Left hindlimb (tissue), 1 donor: Measurements from ENCODE around the gene GAD2.

ENCODE experiments used
- DNase-seq: peaks from one replicate; pipeline ENCODE4 v3.0.0-alpha.2; 2018

GAD2 gene

DNA sequence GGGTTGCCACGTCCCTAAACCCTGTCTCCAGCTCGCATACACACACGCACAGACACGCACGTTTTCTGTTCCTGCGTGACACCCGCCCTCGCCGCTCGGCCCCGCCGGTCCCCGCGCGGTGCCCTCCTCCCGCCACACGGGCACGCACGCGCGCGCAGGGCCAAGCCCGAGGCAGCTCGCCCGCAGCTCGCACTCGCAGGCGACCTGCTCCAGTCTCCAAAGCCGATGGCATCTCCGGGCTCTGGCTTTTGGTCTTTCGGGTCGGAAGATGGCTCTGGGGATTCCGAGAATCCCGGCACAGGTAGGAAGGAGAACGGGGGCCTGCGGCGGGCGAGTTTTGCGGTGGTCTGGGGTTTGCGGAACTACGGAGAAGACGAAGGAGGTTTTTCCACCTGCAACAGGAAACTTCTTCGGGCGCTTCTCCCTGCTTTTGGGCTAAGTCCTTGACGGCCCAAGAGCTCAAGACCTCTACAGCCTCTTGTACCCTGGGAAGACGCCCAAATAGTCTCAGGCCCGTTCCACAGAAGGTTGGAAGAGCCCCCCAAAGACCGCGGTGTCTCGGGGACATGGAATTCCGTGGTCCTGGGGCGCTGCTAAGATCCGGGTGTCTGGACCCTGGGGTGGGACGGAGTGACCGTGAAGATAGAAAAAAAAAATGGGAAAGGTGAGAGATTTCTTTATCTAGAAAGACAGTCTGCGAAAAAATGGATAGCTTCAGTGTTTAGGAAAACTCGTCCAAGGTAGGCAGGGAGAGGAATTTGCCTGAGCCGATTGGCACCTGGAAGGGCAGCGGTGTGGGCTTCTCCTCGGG lies at the start of gene GAD2:
GAD2 (plus strand) TSS at position 190 of the 811 bp plus-strand sequence; CDS start at position 226, 36 bp downstream.
- DNase-seq, result no peak

DNA sequence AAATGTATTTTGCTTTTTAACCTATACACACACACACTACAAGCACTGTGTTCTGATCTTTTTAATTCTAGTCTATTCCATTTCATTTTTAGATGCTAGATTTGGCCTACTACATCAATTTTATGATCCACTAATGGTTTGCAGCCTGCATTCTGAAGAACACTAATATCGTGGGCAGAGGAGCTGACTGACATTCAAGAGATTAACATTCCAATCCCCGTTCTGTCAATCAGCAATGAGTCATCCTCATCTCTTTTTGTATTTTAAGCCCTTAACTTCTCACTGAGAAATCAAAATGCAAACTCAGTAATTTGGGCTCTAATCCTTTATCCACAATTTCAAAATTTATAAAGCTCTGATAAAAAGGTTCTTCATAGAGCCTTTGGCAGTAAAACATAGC lies 47.1 kb upstream of the GAD2 start:
- no peak for DNase-seq

DNA sequence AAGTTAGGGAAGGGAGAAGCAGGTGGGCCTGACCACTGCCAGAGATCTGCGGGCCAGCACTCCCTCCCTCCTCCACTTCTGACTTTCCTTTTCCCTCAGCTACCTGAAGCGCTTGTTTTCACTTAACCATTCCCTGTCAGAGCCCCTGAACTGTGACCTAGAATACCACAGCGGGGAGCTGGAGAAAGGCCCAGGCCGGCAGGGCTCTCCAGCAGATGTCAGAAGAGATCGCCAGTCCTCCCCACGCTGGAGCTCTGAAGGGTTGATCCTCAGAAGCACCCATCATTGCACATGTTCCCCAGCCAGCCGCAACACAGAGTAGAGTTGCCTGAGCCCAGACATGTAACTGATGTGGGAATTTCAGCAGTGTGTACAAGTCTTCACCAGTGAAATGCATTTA lies 44.4 kb upstream of the GAD2 start:
- DNase-seq, result no peak

DNA sequence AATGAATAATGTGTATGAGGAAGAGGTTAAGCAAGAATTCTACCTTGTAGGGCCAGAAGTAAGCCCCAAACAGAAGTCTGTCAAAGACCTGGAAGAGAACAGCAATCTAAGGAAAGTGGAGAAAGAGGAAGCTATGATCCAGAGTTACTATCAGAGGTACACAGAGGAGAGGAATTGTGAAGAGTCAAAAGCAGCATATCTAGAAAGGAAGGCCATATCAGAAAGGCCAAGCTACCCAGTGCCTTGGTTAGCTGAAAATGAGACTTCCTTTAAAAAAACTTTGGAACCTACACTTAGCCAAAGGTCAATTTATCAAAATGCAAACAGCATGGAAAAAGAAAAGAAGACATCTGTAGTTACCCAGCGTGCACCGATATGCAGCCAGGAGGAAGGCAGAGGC lies 42.7 kb upstream of the GAD2 start:
- DNase-seq, result no peak

DNA sequence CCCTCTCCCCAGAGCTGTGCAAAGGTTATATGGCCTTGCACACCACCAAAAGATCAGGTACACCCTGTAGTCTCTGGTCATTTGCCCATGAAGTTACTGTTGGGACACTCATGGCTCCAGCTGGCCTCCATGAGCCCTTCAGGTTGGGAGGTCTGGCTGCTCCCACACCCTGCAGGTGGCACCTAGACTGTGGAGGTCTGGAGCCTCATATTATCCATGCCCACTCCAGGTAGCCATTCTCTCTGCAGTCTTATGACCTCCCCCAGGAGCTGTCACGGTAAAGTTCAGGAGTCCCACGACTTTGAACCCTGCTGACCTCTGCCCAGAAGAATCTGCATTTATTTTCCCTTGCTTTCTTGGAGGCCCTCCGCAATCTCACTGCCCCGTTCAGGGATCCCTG lies 39.2 kb upstream of the GAD2 start:
- no peak for DNase-seq

DNA sequence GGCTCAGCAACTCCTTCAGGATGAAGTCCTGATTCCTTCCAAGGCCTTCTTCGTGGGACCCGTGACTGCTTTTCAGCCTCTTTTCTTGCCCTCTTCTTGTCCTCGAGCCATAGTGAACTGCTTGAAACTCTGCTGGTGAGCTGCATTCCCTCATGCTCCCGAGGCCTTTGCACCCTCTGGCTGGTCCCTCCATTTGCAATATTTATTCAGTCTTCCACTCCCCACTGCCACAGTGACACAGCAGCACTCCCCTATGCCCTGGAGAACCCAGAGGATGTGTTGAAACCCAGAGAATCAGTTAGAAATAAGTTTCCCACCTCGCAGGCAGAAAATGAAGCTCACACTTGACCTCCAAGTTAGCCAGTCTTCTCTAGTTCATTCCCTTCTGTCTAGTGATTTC lies 22.3 kb upstream of the GAD2 start:
- DNase-seq, result no peak

DNA sequence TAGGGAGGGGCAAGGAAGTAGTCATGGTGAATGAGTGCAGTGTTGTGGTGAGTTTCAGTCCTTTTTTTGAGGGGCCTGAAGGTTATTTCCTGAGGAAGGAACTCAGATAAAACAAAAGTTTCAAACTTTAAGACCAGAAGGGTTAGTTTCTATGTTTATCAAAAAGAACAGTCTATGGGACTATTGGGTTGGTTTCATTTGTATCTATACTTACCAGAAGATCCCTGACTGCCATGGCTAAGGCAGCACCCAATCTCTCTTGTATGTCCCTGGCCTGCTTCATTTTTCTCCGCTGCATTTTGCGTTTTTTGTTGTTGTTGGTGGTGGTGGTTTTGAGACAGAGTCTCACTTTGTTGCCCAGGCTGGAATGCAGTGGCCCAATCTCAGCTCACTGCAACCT lies 19.3 kb upstream of the GAD2 start:
- DNase-seq, result no peak

DNA sequence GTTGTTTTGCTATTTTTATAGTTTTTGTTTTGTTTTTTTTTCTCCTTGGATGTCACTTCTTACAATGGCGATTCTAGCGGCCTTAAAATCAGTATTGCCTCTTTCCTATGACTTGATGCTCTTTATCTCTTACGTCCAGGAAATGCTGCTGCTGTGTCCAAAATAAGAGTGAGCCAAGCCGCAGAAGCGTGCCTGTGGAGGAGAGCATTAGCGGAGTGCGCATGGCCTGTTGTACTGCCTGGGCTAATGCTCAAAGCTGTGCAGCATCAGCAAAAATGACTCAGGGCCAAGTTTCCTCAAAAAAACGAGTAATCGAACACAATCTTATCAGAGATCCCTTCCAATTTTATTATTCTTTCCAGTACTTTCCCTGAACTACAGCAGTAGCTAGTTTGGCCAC lies 18.5 kb upstream of the GAD2 start:
- no peak for DNase-seq

DNA sequence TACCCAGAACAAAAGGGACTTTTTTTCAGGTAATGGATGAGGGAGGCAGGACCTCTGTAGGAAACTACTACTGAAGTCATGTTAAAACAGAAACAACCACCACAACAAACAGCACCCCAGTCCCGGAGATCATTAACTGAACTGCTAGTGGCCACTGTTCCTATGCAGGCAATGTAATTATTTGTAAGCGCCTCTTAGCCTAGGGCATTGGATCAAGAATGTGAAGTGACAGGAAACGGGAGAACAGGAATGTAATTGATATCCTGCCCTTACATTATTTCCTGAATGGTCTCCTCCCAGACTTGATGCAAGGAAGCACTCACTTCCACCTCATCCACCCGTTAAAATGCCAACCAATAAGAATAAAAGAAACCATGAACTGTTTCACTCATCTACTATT lies 16.7 kb upstream of the GAD2 start:
- DNase-seq, result no peak

DNA sequence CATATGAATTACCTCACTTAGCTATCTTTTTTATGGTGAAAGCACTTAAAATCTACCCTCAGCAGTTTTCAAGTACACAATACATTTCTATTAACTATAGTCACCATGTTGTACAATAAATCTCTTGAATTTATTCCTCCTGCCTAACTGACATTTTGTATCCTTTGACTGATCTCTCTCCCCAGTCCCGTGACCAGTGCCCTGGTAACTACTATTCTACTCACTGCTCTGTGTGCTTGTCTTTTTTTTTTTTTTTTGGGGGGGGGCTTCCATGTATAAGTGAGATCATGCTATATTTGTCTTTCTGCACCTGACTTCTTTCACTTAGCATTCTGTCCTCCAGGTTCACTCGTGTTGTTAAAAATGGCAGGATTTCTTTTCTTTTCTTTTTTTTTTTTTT lies 11.4 kb upstream of the GAD2 start:
- DNase-seq, result no peak

DNA sequence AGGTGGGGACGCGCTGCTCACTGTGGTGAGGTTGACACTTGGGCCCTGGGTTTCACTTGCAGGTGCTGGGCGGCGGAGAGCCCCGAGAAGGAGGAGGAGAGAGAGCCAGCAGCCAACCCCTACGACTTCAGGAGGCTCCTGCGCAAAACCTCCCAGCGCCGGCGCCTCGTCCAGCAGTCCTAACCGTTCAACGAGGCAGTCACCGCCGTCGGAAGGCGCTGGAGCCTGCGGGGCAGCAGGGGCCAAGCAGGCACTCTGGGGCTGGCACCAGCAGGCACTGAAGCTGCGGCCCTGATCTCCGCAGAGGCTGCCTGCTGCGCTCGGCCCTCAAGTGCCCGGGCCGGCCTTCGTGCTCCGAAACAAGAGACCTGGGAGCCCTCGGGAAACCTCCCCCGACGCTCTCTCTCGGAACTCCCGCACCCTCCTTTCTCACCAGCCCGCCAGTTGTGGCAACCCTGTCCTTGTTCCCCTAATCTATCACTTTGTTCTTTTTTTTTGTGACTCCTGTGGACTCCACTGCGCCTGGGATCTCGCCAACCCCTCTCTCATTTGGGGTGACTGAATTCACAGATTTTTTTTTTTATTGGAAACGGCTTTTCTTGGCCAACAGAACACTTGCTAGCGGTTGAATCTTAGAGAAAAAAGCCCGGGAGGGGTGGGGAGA lies 4.7 kb upstream of the GAD2 start:
- no peak for DNase-seq

DNA sequence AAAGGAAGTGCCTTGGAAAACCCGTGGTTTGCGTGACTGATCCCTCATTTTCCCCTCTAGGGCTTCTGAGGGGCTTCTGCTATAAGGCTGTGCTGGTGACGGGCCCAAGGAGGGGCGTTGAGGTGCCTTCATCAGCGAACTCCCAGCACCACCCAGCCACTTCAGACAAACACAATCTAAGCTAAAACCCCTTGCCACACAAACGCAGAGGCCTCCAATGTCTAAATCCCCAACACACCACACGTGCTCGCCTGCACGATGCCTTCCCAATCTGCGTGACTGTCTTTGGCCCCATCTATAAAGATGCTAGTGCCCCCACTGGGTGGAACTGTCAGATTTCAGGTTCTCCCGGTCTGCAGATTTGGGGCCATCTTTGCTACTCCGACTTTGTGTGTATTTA lies 4.1 kb upstream of the GAD2 start:
- DNase-seq, result no peak

DNA sequence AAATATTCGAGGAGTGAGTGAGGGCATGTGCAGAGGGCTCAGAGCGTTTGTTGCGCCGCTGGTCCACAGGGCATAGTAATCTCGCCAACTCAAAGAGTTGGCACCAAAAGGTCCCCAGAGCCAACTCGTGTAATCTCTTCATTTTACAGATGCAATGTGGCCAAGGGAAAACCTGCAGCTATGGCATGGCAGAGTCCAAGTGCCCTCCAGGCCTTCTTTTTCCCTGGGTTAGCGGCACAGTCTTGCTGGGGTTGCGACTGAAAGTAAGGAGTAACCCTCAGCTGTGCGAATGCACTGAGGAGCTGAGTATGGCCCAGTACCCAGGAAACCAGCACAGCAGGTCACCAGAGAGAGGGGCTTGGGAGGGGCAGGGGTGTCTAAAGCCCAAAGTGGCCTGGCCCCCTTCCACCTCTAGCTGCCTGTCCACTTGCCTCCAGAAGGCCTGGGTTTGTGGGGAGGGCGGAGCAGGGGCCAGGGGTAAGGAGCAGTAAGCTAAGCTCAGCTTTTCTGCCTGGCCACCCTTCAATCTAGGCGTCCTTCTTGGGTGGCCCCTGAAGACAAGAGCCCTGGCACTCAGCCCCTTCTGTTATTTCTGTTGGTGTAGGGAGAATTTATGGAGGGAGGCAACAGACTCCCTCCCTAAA lies 3.3 kb upstream of the GAD2 start:
- DNase-seq, result no peak

DNA sequence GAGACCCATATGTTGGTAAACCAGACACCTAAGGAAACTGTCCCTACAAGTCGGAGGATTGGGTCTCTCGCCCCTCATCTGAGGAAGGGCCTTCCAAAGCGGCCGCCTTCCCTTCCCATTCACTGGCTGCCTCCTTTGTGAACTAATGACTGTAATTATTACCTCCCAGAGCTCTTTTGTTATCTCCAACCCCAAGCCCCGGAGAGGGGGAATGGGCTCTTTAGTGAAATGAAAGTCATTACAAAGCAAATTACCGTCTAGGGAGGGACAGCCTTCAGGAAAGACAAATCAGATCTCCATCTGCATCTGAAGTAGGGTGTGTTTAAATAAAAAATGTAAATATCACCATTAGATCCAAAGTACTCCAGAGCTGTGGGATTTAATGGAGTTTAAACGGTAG lies 2.6 kb upstream of the GAD2 start:
- DNase-seq, result no peak

DNA sequence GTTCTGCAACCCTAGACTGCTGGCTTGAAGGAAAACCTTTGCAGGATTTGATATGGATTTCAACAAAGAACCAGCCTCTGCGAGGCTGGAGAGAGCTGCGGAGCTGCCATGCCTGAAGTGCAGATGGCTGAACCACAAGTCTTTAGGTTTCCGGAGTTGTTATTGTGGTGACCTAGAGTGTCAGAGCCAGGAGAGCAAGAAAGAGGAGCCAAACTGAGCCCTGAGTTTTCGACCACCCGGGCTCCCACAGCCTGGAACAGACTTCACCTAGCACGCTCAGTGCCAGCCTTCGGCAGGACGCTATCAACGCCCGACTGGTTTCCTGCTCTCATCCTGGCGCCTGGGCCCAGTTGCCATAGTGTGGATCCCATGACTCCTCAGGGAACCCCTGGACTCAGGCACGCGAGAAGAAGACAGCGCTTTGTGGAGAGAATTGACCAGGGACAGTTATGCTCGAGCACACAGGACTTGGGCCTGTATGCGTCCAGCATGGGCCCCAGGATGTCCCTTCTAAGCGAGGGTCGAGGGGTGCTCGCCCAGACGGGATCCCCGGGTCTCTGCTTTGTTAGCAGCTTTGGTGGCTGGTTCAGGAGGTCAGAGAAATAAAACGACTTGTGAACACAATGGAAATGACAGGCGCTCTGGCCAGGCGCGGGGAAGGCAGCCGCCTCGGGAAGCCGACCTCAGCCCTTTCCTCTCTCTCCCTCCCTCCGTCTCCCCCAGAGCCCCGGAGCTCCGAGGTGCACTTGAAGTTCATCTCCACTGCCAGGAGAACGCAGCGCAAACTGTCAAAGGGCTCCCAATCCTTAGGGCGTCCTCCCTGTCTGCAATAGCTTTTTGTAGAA lies 1.8 kb upstream of the GAD2 start:
- no peak for DNase-seq

DNA sequence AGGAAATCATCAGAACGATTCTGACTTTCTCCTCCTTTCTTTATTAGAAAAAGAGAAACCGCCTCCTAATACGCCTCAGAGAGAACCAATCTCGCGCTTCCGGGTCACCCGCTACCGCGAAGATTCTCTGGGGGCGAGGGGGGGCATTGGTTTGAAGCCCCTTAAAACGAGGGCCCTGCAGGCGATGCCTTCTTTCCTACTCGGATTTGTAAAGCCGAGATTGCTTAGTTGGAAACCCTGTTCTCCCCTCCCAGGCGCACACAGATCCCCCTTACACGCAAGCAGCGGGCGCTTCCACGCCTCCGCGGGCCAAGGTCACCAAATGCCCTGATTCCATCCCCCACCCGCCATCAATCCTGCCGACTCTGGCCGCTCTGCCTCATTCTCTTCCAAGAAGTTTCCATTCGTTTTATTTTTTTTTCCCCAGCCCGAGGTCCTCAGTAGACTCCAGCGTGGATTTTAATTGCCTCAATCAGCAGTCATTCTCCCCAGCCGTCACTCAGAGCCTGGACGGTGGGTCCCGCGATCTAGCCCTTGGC lies 1.1 kb upstream of the GAD2 start:
- DNase-seq, result no peak

DNA sequence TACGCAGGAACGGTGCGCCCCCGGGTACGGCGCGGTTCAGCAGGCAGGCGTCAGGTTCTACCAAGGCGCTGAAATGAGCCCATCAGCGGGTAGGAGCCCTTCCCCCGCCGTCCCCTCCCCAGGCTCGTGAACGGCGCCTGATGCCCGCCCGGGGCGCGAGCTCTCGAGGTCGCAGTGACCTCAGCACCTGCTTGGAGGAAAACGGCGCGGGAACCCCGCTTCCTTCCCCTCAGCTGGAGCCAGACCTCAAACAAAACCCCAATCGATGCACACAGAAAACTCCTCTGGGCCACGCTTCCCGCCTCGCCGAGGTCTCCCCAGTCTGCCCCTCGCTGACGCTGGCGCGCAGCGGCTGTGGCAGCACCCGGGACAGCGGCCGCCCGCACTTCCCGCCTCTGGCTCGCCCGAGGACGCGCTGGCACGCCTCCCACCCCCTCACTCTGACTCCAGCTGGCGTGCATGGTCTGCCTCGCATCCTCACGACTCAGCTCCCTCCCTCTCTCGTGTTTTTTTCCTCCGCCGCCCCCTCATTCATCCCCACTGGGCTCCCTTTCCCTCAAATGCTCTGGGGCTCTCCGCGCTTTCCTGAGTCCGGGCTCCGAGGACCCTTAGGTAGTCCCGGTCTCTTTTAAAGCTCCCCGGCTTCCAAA lies 514 bp upstream of the GAD2 start:
- peak; percentile 77 for DNase-seq

DNA sequence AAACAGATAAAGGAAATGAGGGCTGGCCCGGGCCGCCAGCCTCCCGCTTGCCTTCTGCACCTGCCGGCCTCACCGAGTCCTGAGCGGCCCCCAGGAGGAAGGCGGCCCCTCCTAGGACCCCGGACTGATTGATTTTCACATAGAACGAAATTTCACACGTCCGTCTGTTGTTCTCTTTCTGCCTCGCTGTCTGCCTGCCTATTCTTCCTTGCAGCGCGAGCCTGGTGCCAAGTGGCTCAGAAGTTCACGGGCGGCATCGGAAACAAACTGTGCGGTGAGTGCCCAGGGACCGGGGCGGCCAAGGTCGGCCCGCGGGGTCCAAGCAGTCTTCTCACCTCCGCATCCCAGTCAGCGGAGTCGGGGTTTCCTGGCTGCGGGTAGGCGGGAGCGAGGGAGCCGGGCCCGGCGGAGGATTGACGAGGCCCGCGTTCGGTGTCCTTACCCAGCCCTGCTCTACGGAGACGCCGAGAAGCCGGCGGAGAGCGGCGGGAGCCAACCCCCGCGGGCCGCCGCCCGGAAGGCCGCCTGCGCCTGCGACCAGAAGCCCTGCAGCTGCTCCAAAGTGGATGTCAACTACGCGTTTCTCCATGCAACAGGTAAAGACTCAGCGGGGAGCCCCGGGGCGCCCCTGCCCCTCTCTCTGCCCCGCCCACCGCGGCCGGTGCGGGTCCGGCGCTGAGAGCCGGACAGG lies 967 bp downstream of the GAD2 start:
- no peak for DNase-seq

DNA sequence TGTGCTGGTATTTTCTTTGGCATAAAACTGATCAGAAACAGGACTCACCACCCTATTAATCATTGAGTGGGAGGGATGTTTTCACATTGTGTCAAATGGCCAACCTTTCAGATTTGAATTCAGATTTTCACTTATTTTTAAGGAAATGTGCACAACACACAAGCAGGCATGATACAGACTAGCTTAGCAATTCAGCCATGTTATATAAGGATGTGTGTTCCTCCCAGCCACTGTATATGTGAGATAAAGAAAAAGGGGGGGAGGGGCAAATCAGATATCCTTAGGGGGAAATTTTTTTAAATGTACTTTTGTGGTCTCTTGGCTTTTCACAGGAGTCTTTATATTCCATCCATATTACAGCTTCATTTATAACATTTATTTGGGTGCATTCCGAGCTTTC lies 3.1 kb downstream of the GAD2 start:
- DNase-seq, result no peak

DNA sequence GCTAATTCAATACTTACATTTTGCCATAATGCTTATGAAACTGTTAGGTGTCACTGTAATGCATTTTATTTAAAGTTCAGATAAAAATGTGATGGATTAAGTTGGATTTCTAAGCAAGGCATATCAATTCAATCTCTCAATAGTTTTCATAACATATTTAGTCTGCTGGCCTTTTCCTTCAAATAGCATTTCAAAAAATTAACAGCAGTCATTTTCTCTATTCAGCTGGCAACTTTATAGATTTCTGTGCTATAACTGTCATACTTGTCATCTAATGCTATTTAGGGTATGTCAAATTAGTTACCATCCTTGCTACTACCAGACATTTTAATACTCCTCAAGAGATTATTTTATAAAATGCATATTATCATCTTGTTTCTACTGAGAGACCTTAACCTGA lies 4.3 kb downstream of the GAD2 start:
- DNase-seq, result no peak

DNA sequence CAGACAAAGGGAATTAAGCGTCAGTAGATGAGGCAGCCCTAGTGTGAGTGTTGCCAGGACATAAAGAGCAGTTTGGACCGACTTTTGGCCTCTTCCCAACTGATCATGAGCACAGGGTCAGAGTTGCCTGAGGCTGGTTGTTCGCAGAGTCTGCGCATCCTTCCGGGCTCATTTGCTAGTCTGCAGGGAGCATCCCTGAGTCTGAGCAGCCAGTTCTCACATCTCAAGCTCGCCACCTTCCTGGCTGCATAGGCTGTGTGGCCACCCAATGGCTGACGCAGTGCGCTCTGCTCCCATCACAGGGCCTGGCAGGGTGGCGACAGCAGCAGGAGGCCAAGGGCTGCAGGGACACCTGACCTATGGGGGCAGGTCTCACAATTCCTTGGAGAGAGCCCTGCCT lies 5.0 kb downstream of the GAD2 start:
- DNase-seq, result no peak

DNA sequence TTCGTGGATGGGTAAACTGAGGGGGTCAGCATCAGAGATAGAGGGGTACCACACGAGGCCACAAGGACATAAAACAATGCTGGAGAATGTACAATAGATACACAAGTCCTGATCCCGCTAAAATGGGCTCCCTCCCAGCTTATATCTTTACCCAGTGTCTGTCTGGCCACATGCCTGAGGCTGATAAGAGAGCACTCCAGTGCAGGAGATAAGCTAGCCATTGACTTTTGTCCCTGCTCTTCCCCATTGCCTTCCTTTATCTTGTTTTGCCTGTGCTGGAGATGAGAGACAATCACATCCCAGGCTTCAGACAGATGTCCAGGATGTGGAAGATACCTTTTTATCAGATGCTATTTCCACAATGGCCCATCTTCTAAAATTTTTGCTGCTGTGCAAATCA lies 6.0 kb downstream of the GAD2 start:
- DNase-seq, result no peak
